Fibroblast of villous mesenchyme (primary cell): ENCODE measurements around the gene VTI1B. TPM values are rescaled to one million over a fixed set of nuclear protein-coding genes. Genes with fewer than 3 reads are reported as not detected.
"Not testable (repeated sequence)": the region's sequence is repeated elsewhere in the genome, so short reads cannot be mapped to it uniquely, and the experiment has no call there.

ENCODE experiments used
- DNase-seq: peaks from one replicate; pipeline ENCODE4 v3.0.0-alpha.2; 2010; ENCODE audit warnings: low read depth
- H3K4me3 ChIP-seq: 2 replicates; pipeline ENCODE4 v1.5.1; 2011; ENCODE audit warnings: low read depth, mild to moderate bottlenecking, low read length
- small RNA-seq: library from RNA; depleted of rRNA; stranded (forward); fragments of <200 nt; gene quantifications from one replicate; pipeline ENCODE3, GENCODE V24; 2012
- total RNA-seq: library from RNA; depleted of rRNA; stranded (reverse); fragments of >200 nt; gene quantifications from 2 replicates; pipeline ENCODE4 v1.2.3, GENCODE V29; 2012
- TF ChIP-seq, protein P1 (sequence below): IDR thresholded peaks from 2 replicates; pipeline ENCODE4 v1.5.1; 2012; ENCODE audit warnings: low read depth, mild to moderate bottlenecking, low read length; ENCODE audit not compliant: insufficient read depth

The VTI1B gene
- total RNA-seq, 1 donor = 52.2 TPM

DNA sequence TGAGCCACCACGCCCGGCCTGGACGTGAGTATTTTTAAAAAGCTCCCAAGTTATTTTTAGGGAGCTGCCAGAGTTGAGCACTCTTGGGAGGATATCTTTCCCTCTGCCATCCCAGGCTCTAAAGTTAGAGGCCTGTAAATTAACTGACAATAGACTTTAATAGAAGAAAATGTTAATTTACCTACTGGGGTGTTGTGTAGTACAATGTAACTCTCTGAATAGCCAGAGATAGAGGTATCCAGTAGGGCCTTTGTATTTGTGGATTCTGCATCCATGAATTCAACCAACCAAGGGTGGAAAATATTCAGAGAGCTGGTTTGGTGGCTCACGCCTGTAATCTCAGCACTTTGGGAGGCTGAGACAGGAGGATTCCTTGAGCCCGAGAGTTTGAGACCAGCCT, 66.8 kb downstream of the VTI1B start:
- H3K4me3 ChIP-seq = no peak overlapping the region
- DNase-seq = no peak
- TF ChIP-seq, protein P1, sequence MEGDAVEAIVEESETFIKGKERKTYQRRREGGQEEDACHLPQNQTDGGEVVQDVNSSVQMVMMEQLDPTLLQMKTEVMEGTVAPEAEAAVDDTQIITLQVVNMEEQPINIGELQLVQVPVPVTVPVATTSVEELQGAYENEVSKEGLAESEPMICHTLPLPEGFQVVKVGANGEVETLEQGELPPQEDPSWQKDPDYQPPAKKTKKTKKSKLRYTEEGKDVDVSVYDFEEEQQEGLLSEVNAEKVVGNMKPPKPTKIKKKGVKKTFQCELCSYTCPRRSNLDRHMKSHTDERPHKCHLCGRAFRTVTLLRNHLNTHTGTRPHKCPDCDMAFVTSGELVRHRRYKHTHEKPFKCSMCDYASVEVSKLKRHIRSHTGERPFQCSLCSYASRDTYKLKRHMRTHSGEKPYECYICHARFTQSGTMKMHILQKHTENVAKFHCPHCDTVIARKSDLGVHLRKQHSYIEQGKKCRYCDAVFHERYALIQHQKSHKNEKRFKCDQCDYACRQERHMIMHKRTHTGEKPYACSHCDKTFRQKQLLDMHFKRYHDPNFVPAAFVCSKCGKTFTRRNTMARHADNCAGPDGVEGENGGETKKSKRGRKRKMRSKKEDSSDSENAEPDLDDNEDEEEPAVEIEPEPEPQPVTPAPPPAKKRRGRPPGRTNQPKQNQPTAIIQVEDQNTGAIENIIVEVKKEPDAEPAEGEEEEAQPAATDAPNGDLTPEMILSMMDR = no peak

DNA sequence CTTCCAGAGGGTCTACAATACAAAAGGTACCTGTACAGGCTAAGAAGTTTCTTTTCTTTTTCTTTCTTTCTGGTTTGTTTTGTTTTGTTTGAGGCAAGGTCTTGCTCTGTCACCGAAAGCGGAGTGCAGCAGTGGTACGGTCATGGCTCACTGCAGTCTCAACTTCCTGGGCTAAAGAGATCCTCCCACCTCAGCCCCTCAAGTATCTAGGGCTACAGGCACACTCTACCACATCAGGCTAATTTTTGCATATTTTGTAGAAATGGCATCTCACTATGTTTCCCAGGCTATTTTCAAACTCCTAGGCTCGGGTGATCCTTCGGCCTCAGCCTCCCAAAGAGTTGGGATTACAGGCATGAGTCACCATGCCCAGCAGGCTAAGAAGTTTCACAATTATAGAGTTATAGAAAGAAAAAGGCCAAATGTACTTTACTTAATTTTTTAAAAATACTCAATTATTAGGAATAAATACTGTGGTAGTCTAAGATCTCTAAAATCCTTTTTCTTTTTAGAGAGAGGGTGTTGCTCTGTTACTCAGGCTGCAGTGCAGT, 71.4 kb downstream of the VTI1B start:
- peak; percentile 14 for DNase-seq
- TF ChIP-seq, protein P1 = no peak
- H3K4me3 ChIP-seq = no peak overlapping the region

DNA sequence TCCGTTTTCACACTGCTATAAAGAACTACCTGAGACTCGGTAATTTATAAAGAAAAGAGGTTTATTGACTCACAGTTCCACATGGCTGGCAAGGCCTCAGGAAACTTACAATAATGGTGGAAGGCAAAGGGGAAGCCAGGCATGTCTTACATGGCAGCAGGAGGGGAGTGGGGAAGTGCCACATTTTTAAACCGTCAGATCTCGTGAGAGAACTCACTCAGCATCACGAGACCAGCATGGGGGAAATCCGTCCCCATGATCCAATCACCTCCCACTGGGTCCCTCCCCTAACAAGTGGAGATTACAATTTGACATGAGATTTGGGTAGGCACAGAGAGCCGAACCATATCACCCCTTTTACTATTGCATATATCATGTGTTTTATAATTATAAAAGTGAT, 72.4 kb downstream of the VTI1B start:
- TF ChIP-seq, protein P1 = no peak
- DNase-seq = no peak

DNA sequence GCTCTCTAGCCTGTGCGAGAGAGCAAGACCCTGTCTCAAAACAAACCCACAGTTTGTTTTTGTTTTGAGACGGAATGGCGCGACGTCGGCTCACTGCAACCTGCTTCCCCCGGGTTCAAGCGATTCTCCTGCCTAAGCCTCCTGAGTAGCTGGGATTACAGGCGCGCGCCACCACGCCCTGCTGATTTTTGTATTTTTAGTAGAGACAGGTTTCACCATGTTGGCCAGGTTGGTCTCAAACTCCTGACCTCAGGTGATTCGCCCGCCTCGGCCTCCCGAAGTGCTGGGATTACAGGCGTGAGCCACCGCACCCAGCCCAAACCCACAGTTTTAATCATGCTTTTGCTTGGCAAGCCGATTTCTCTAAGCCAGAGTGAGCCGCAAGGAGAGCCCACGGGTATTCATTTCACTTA, 73.9 kb downstream of the VTI1B start:
- H3K4me3 ChIP-seq = peak overlapping the region; percentile 94
- not testable (repeated sequence) for DNase-seq

More for the DNA sequence above, 72.4 kb downstream of the VTI1B start:
- H3K4me3 ChIP-seq = no peak overlapping the region

DNA sequence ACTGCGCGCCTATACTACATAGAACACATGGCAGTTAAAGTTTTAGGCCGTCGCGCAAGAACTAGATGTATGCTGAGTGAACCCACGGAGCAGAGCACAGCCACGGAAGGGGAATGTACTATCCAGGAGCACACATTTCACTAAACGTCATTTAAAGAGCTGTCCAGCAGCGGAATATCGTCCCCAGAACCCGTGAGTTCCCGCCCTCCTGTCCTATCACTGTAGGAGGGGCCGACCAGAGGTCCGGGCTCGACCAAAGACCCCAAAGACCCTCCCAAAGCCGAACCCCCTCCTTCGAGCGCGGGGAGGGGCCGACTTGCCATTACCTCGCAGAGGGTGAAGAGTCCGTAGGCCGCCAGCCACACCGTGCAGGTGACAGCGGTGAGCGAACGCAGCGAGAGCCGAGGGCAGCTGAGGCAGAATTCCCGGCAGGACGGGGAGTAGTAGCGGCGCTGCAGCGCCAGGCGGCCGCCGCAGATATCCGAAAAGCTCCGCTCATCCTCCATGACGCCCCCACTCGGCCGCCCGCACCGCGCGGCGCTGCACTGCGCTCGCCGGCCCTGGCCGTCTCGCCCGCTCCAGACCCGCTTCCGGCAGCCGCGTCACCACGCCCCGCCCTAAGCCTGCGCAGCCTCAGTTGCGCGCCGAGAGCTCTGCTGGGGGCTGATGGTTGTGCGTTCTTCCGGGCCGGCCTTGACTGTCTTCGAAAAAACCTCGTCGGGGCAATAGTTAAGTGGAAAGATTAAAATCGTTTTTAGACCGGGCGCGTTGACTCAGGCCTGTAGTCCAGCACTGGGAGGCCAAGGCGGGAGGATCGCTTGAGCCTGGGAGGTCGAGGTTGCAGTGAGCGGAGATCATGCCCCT, 74.5 kb downstream of the VTI1B start, which contains the start of gene PIGH:
PIGH (minus strand) TSS at position 571 of the 864 bp plus-strand sequence; CDS start at position 506, 65 bp downstream.
- peak within 1 kb of the TSS; percentile 94 for H3K4me3 ChIP-seq
- peak; percentile 86 for DNase-seq
- TF ChIP-seq, protein P1 = peak; percentile 56

Small RNA genes within 50 kb of the gene (small RNA-seq; reads per million reads assigned to genes)
- gene AL132640.3 (not detected), gene RF00019 (not detected), gene RN7SL369P (not detected), gene RNA5SP386 (not detected)

Other genes starting within 250 kb of the VTI1B start
- gene TMEM229B, start 185.9 kb downstream of the VTI1B start, total RNA-seq = 0.43 and 0.64 TPM in 2 replicates
- 0.43 and 0.64 TPM in 2 replicates for gene PLEKHH1, start 141.3 kb downstream of the VTI1B start, total RNA-seq
- gene PIGH, start 74.4 kb downstream of the VTI1B start, total RNA-seq = 15.5 and 17.7 TPM in 2 replicates
- gene ARG2, start 54.7 kb downstream of the VTI1B start, total RNA-seq = 3.9 TPM in 2 replicates
- gene RDH11, start 21.1 kb upstream of the VTI1B start, total RNA-seq = 138 and 212 TPM in 2 replicates
- gene RDH12, start 27.3 kb upstream of the VTI1B start, total RNA-seq = under 0.01 TPM in 1 of 2 replicates, not detected in the other
- gene ZFYVE26, start 142.0 kb upstream of the VTI1B start, total RNA-seq = 26.4 and 27.6 TPM in 2 replicates
- 13.9 and 22.0 TPM in 2 replicates for gene RAD51B, start 145.1 kb upstream of the VTI1B start, total RNA-seq